ENCODE results near the gene HOXA11. TPM values are rescaled to one million over a fixed set of nuclear protein-coding genes. Genes with fewer than 3 reads are reported as not detected.

The HOXA11 gene
- total and polyA plus RNA-seq, 12 donors = 0.13 to 3.0 (median 1.2) TPM; not detected in 2

DNA sequence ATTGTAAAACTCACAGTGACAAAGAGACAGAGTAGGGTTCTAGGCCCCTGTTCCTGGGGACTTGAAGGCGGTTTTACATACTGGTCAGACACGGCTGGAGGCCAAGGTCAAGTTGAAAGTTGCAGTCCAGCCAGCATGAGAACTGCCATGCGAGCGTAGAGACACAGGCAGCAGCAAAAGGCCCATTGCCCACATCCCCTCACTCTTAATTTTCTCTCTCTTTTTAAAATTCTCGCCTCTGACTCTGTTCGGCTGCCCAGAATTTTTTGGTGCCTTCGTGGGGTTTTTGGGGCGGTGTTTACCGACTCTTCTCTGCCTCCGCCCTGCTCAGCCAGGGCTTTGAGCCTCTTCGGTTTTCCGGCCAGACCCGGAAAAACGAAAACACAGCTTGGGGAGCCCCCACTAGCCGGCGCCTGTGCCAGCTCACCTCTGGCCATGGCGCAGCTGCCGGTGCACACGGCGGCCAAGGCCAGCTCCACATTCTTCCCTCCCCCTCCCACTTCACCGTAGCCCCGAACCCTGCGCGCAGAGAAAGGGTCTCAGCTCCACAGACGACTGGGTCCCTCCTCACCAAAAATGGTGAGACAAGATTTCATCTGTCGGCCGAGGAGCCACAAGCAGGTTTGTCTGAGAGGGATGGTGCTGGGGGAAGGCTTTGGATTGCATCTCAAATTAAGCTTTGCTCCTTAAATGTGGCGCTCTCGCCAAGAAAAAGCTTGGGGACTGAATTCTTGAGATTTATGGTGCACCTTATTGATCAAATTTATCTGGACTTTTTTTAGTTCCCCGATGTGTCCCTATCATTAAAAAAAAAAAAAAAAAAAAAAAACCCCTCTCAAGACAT is 17.2 kb upstream of the HOXA11 start:
- no peak overlapping the region for H3K27ac ChIP-seq
- 19 to 22% (median 20%) methylated on average over 21 to 30 of the region's 30 CpGs for WGBS, 4 donors
- H3K9me3 ChIP-seq (replicated peaks in 1 of 3) = no peaks in the 10 kb centered on the region
- no peak for TF ChIP-seq CTCF (IDR thresholded peaks at IDR 0.05)
- TF ChIP-seq POLR2A (IDR thresholded peaks at IDR 0.05) = no peak
- DNase-seq = peak in 3 of 7 donors; percentile 9 to 45 (median 13)
- no peak overlapping the region for H3K4me3 ChIP-seq
- intact Hi-C loops (cut with DNase I) = loop anchor here (10.0 kb wide), 2 partner anchors 373 to 813 kb away; no protein-coding TSS in a partner anchor
- no peaks in the 10 kb centered on the region for H3K36me3 ChIP-seq (replicated peaks in 1 of 2)
- peaks cover 94% of the 10 kb centered on the region for H3K27me3 ChIP-seq
- H3K4me1 ChIP-seq (replicated peaks in 1 of 2) = peaks cover 0 to 18% of the 10 kb centered on the region in 2 donors

GRCh38 chr7:27201580-27202017 is 16.6 kb upstream of the HOXA11 start:
- no peaks in the 10 kb centered on the region for H3K36me3 ChIP-seq (replicated peaks in 1 of 2)
- no peak for DNase-seq
- H3K4me3 ChIP-seq = no peak overlapping the region
- WGBS, 4 donors = 22 to 55% (median 39%) methylated on average over 3 to 4 of the region's 4 CpGs
- no peaks in the 10 kb centered on the region for H3K9me3 ChIP-seq (replicated peaks in 1 of 3)
- intact Hi-C loops (cut with DNase I) = loop anchor here (10.0 kb wide), 2 partner anchors 373 to 813 kb away; no protein-coding TSS in a partner anchor
- peaks cover 94% of the 10 kb centered on the region for H3K27me3 ChIP-seq
- TF ChIP-seq CTCF (IDR thresholded peaks at IDR 0.05) (no peak), POLR2A (IDR thresholded peaks at IDR 0.05) (no peak)
- H3K27ac ChIP-seq = no peak overlapping the region
- peaks cover 0 to 19% of the 10 kb centered on the region in 2 donors for H3K4me1 ChIP-seq (replicated peaks in 1 of 2)

DNA sequence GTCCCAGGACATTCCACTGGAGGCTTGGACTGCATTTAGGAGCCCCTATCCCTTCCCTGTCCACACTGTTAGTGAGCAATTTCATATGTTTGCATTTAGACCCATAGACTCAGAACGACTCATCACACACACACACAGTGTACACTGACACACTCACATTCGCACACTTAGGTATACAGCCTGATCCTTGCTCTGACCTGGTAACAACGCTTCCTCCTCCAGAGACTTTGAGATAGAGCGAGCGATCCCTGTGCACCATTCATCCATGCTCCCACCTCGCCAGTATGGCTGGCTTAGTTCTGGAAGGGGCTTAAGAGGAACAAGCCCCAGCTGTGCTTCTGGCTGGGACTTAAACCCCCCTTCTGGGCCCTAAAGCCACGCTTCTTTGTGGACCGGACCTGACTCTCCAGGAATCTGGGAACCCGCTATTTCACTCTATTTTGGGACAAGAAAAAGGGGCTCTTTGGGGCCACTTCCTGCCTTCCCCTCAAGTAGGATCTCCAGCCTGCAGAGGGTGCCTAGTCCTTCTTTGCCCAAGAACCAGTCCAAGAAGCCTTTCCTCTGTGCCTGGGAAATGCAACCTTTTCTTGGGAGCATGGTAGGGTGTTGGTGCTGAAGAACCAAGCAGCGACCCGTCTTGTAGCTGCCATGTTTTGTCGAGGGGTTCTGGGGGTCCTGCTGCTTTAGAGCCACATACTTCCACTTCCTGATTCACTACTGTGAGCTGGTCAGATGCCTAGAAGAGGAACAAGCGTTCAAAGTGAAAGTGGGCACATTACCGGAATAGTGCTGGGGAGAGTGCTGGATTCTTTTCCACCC is 15.9 kb upstream of the HOXA11 start:
- intact Hi-C loops (cut with DNase I) = loop anchor here (10.0 kb wide), 2 partner anchors 374 to 814 kb away; no protein-coding TSS in a partner anchor
- TF ChIP-seq CTCF (IDR thresholded peaks at IDR 0.05) (no peak), POLR2A (IDR thresholded peaks at IDR 0.05) (no peak)
- Histone ChIP-seq H3K27me3 (peaks cover 94% of the 10 kb centered on the region), H3K36me3 (replicated peaks in 1 of 2) (no peaks in the 10 kb centered on the region), H3K27ac (no peak overlapping the region), H3K4me1 (replicated peaks in 1 of 2) (peaks cover 0 to 23% of the 10 kb centered on the region in 2 donors), H3K9me3 (replicated peaks in 1 of 3) (no peaks in the 10 kb centered on the region), H3K4me3 (no peak overlapping the region)
- DNase-seq = peak in 3 of 7 donors; percentile 11 to 49 (median 18)
- 25 to 32% (median 26%) methylated on average over 11 to 14 of the region's 14 CpGs for WGBS, 4 donors

All from adrenal gland (tissue), 12 donors.